K562 (cell line): ENCODE data around the gene ZNF358.

Experiments
- AFF4 ChIP-seq: sonication (generic); formaldehyde crosslinking; IDR thresholded peaks from 2 replicates; pipeline ENCODE4 v1.8.0; 2023; ENCODE audit warnings: mild to moderate bottlenecking, missing genetic modification reagents
- CTCF ChIP-seq, 3 experiments: IDR thresholded peaks in 2 of 3; conservative IDR thresholded peaks in 1 of 3; 2 replicates each; pipeline ENCODE4 v1.5.1; 2011 to 2012; ENCODE audit warnings: low read length in 3 of 3, mild to moderate bottlenecking in 3 of 3, control low read depth in 2 of 3, improper control_type of control experiment in 1 of 3, inconsistent platforms in 1 of 3, low read depth in 1 of 3, mixed read lengths in 1 of 3, moderate library complexity in 1 of 3; ENCODE audit not compliant: insufficient read depth in 2 of 3
- MAX ChIP-seq: sonication (generic); formaldehyde crosslinking; IDR thresholded peaks from 2 replicates; pipeline ENCODE4 v1.9.0; 2022; ENCODE audit warnings: mild to moderate bottlenecking, missing genetic modification reagents
- MYC ChIP-seq, 2 experiments: fragments of 250-450 bp in 1 of 2; sonication (Bioruptor Pico) in 1 of 2; IDR thresholded peaks; 2 replicates each; pipeline versions ENCODE4 v1.5.1 to v1.6.1; 2012 to 2021; ENCODE audit warnings: low read depth in 2 of 2, borderline replicate concordance in 1 of 2, improper control_type of control experiment in 1 of 2, low read length in 1 of 2, mild to moderate bottlenecking in 1 of 2, moderate library complexity in 1 of 2
- MYNN ChIP-seq, 2 experiments: sonication (generic); formaldehyde crosslinking in 1 of 2; IDR thresholded peaks; 2 replicates each; pipeline versions ENCODE4 v1.5.0 to v1.6.1; 2016 to 2020; ENCODE audit warnings: antibody characterized with exemption in 1 of 2, missing genetic modification reagents in 1 of 2
- POLR2A ChIP-seq: fragments of 450-650 bp; conservative IDR thresholded peaks from 2 replicates; pipeline ENCODE4 v1.6.1; 2016
- REST ChIP-seq, 2 experiments: fragments of 450-650 bp; formaldehyde crosslinking in 1 of 2; IDR thresholded peaks; 2 replicates each; pipeline versions ENCODE4 v1.4.0 to v1.6.1; 2014 to 2020; ENCODE audit warnings: mild to moderate bottlenecking in 2 of 2, borderline replicate concordance in 1 of 2, low read depth in 1 of 2
- SRSF3 ChIP-seq: fragments of 200-400 bp; formaldehyde crosslinking; IDR thresholded peaks from 2 replicates; pipeline ENCODE4 v1.6.1; 2016; ENCODE audit warnings: mild to moderate bottlenecking, low read length, moderate library complexity; ENCODE audit not compliant: insufficient read depth
- ZC3H11A ChIP-seq: IDR thresholded peaks from 2 replicates; pipeline ENCODE4 v1.6.1; 2012; ENCODE audit warnings: low read depth, low read length, improper control_type of control experiment

- TF ChIP-seq AFF4 (CRISPR knock-in tag) = no peak
- TF ChIP-seq MYC (IDR thresholded peaks at IDR 0.05; ENCODE audit: low read depth, low read length) = no peak
- no peak for TF ChIP-seq MYC (CRISPR knock-in tag; IDR thresholded peaks at IDR 0.05; ENCODE audit: borderline replicate concordance, low read depth)
- no peak for TF ChIP-seq ZC3H11A
- no peak for TF ChIP-seq MAX (CRISPR knock-in tag)
- TF ChIP-seq POLR2A = no peak
- TF ChIP-seq SRSF3 = no peak
- TF ChIP-seq CTCF (IDR thresholded peaks at IDR 0.05 in 2 of 3, conservative IDR thresholded peaks at IDR 0.05 in 1 of 3; ENCODE audit: insufficient read depth in 2 of 3, low read depth in 1 of 3, low read length in 3 of 3) = no peak
- no peak for TF ChIP-seq REST (IDR thresholded peaks at IDR 0.05; ENCODE audit: borderline replicate concordance)
- no peak for TF ChIP-seq REST (CRISPR knock-in tag; IDR thresholded peaks at IDR 0.05; ENCODE audit: low read depth)
- no peak for TF ChIP-seq MYNN (IDR thresholded peaks at IDR 0.05)
- no peak for TF ChIP-seq MYNN (CRISPR knock-in tag; IDR thresholded peaks at IDR 0.05)
Observed at GRCh38 chr19:7467009-7467989, 48.6 kb upstream of the ZNF358 start.
